Smooth muscle cell (in vitro differentiated cells): ENCODE data around the gene HSPA12A. TPM values are rescaled to one million over a fixed set of nuclear protein-coding genes. Genes with fewer than 3 reads are reported as not detected.

Source experiments
- DNase-seq: peaks from one replicate; lab custom pipeline; 2025; ENCODE audit not compliant: unreplicated experiment; lab: John Stamatoyannopoulos, UW
- H2AFZ ChIP-seq: fragments of 200-600 bp; sonication (generic); 2 replicates; pipeline ENCODE4 v1.6.0; 2016; ENCODE audit warnings: antibody characterized with exemption, low read depth, mild to moderate bottlenecking
- H3F3A ChIP-seq: fragments of 200-600 bp; sonication (generic); 2 replicates; pipeline ENCODE4 v1.6.0; 2017; ENCODE audit warnings: antibody characterized with exemption, low read depth
- H3K27ac ChIP-seq: fragments of 200-600 bp; sonication (generic); 2 replicates; pipeline ENCODE4 v1.5.1; 2016; ENCODE audit warnings: low read depth, mild to moderate bottlenecking
- H3K27me3 ChIP-seq: fragments of 200-600 bp; sonication (generic); 2 replicates; pipeline ENCODE4 v1.6.1; 2016; ENCODE audit warnings: low read depth, mild to moderate bottlenecking
- H3K36me3 ChIP-seq: fragments of 200-600 bp; sonication (generic); 2 replicates; pipeline ENCODE4 v1.5.1; 2016; ENCODE audit warnings: low read depth
- H3K4me1 ChIP-seq: fragments of 200-600 bp; sonication (generic); 2 replicates; pipeline ENCODE4 v1.5.1; 2016; ENCODE audit warnings: low read depth
- H3K4me2 ChIP-seq: fragments of 200-600 bp; sonication (generic); 2 replicates; pipeline ENCODE4 v1.6.0; 2016; ENCODE audit warnings: mild to moderate bottlenecking
- H3K4me3 ChIP-seq: fragments of 200-600 bp; sonication (generic); 2 replicates; pipeline ENCODE4 v1.5.1; 2016; ENCODE audit warnings: mild to moderate bottlenecking
- H3K79me2 ChIP-seq: fragments of 200-600 bp; sonication (generic); 2 replicates; pipeline ENCODE4 v1.6.0; 2016; ENCODE audit warnings: low read depth, mild to moderate bottlenecking
- H3K9ac ChIP-seq: fragments of 200-600 bp; sonication (generic); 2 replicates; pipeline ENCODE4 v1.6.0; 2016; ENCODE audit warnings: low read depth
- H3K9me3 ChIP-seq: fragments of 200-600 bp; sonication (generic); replicated peaks from 2 replicates; pipeline ENCODE4 v1.5.1; 2016; ENCODE audit warnings: low read depth
- H4K20me1 ChIP-seq: fragments of 200-600 bp; sonication (generic); 2 replicates; pipeline ENCODE4 v1.6.0; 2016; ENCODE audit warnings: low read depth
- WGBS: methylation state at CpG from one replicate; pipeline ENCODE4 v1.1.7; 2016; ENCODE audit warnings: low lambda C conversion rate; 5-methylcytosine and 5-hydroxymethylcytosine counted together
- polyA plus RNA-seq: library from polyadenylated mRNA; unstranded; fragments of >200 nt; fragmentation: Nextera tagmentation; extraction: Ambion mirVana; gene quantifications from 2 replicates; pipeline ENCODE4 v1.2.1, GENCODE V29; 2016
- total RNA-seq: library from RNA; depleted of rRNA; stranded (reverse); fragments of >200 nt; gene quantifications from 2 replicates; pipeline ENCODE4 v1.2.3, GENCODE V29; 2014
- TF ChIP-seq, protein P1 (sequence below): fragments of 200-600 bp; sonication (generic); IDR thresholded peaks from 2 replicates; pipeline ENCODE4 v1.5.1; 2017; ENCODE audit warnings: borderline replicate concordance, mild to moderate bottlenecking, antibody characterized with exemption; ENCODE audit not compliant: insufficient read depth, poor library complexity, severe bottlenecking

Gene HSPA12A
- total and polyA plus RNA-seq, 2 experiments from 2014 or later, result 5.3 to 6.4 TPM

DNA sequence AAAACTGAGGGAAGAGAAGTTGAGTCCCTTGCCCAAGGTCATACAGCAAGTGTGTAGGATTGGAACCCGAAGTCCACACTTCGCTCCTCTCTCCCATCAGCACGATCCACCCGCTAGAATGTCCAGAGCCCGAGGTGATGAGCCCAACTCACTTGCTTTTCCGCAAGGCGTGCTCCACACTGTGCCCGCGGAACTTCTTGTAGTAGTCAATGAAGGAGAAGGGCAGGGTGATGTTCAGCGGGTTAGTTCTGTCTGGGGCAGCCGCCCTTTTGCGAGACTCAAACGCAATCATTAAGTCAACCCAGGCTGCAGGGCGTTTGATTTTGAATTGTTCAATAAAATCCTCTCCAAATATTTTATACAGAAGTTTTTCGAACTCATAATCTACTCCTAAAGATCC lies 63.0 kb downstream of the HSPA12A start:
- TF ChIP-seq, protein P1, sequence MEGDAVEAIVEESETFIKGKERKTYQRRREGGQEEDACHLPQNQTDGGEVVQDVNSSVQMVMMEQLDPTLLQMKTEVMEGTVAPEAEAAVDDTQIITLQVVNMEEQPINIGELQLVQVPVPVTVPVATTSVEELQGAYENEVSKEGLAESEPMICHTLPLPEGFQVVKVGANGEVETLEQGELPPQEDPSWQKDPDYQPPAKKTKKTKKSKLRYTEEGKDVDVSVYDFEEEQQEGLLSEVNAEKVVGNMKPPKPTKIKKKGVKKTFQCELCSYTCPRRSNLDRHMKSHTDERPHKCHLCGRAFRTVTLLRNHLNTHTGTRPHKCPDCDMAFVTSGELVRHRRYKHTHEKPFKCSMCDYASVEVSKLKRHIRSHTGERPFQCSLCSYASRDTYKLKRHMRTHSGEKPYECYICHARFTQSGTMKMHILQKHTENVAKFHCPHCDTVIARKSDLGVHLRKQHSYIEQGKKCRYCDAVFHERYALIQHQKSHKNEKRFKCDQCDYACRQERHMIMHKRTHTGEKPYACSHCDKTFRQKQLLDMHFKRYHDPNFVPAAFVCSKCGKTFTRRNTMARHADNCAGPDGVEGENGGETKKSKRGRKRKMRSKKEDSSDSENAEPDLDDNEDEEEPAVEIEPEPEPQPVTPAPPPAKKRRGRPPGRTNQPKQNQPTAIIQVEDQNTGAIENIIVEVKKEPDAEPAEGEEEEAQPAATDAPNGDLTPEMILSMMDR, result no peak
- Histone ChIP-seq H3K27me3 (no peaks in the 10 kb centered on the region), H3K9me3 (no peaks in the 10 kb centered on the region), H3K4me2 (no peak overlapping the region), H3K79me2 (no peaks in the 10 kb centered on the region), H3K27ac (no peak overlapping the region), H2AFZ (no peak overlapping the region), H3K4me1 (no peaks in the 10 kb centered on the region), H4K20me1 (no peaks in the 10 kb centered on the region), H3K36me3 (no peaks in the 10 kb centered on the region), H3K4me3 (no peak overlapping the region), H3F3A (no peaks in the 10 kb centered on the region), H3K9ac (no peak overlapping the region)
- WGBS, result 97% methylated on average over 15 of the region's 15 CpGs
- no peak for DNase-seq

DNA sequence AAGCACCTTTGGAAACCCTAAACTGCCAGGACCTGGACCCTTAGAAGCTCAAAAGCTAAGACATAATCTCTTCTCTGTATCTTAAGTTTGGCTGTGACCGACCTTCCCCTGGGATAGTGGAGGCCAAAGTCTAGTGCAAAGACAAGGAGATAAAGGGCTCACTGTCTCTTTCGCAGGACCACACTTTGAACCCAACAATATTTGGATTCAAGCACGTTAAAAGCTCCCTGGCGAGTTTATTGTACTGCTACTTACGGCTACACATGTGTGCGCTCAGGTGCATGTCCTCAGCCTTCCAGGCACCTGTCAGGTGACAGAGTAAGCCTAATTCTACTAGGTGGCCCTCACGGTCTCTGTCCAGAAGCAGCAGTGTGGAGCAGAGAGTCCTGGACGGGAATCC lies 65.7 kb downstream of the HSPA12A start:
- Histone ChIP-seq H3K9me3 (no peaks in the 10 kb centered on the region), H3K27ac (no peak overlapping the region), H3K79me2 (no peaks in the 10 kb centered on the region), H3K4me3 (no peak overlapping the region), H4K20me1 (no peaks in the 10 kb centered on the region), H3K36me3 (no peaks in the 10 kb centered on the region), H3K9ac (no peak overlapping the region), H3K4me1 (no peaks in the 10 kb centered on the region), H3F3A (no peaks in the 10 kb centered on the region), H3K4me2 (no peak overlapping the region), H3K27me3 (no peaks in the 10 kb centered on the region), H2AFZ (no peak overlapping the region)
- TF ChIP-seq, protein P1, result no peak
- 85% methylated on average over 8 of the region's 8 CpGs for WGBS
- DNase-seq, result no peak

DNA sequence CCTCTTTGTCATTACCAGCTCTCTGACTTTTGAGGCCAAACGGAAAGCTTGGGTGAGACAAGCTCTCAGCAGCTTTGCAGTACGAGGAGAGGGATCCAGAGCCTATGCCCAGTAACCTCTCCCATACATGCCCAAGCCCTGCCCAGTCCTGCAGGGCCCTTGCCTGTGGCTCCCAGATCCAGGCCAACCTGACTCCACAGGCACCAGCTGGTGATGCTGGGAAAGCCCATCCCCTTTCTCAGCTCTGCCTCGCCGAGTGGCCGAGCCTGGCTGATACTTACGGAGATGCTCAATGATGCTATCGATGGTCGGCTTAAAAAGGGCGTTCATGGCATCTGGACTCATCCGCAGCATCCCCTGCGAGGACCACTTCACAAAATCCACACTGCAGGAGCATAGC lies 66.2 kb downstream of the HSPA12A start:
- Histone ChIP-seq H3K79me2 (no peaks in the 10 kb centered on the region), H3K27me3 (no peaks in the 10 kb centered on the region), H3K4me1 (no peaks in the 10 kb centered on the region), H3K9ac (no peak overlapping the region), H3K27ac (no peak overlapping the region), H2AFZ (no peak overlapping the region), H3F3A (no peaks in the 10 kb centered on the region), H3K4me2 (no peak overlapping the region), H4K20me1 (no peaks in the 10 kb centered on the region), H3K9me3 (no peaks in the 10 kb centered on the region), H3K4me3 (no peak overlapping the region), H3K36me3 (no peaks in the 10 kb centered on the region)
- WGBS, result 91% methylated on average over 11 of the region's 11 CpGs
- DNase-seq, result no peak
- TF ChIP-seq, protein P1, result no peak

DNA sequence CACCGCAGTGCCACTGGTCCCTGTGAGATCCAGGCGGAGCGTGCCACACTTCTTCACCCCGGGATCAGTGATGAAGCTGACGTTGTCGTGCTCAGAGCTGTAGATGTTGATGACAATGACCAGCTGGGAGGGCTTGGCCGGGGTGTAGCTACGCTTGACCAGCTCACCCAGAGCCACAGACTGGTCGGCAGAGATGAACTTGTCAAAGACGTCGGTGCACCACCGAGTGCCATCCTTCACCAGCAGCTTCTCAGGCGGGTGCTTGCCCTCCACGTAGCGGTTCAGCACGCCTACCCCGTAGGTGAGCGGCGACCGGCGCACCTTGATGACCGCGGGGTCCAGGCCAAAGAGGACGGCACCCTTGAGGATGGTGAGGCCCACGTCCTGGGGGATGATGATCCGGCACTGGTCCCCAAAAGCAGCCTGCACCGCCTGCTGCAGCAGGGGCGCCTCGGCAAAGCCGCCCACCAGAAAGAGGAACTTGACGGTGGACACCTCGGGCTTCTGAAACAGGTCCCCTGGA lies 67.4 kb downstream of the HSPA12A start:
- DNase-seq, result no peak
- H3K36me3 ChIP-seq, result no peaks in the 10 kb centered on the region
- 97% methylated on average over 32 of the region's 32 CpGs for WGBS
- peaks cover 4% of the 10 kb centered on the region for H3K4me1 ChIP-seq
- H3K9ac ChIP-seq, result no peak overlapping the region
- H3F3A ChIP-seq, result no peaks in the 10 kb centered on the region
- no peak overlapping the region for H3K4me2 ChIP-seq
- H3K27ac ChIP-seq, result no peak overlapping the region
- H3K27me3 ChIP-seq, result no peaks in the 10 kb centered on the region
- H3K4me3 ChIP-seq, result no peak overlapping the region
- no peaks in the 10 kb centered on the region for H4K20me1 ChIP-seq
- H3K79me2 ChIP-seq, result no peaks in the 10 kb centered on the region
- H3K9me3 ChIP-seq, result no peaks in the 10 kb centered on the region
- H2AFZ ChIP-seq, result no peak overlapping the region
- TF ChIP-seq, protein P1, result no peak
